Right lung (tissue), 5 donors: ENCODE results near the gene ARRB2. TPM values are rescaled to one million over a fixed set of nuclear protein-coding genes. Genes with fewer than 3 reads are reported as not detected.
"Not testable (repeated sequence)": the region's sequence is repeated elsewhere in the genome, so short reads cannot be mapped to it uniquely, and the experiment has no call there.

ENCODE experiments used
- DNase-seq, 2 donors: peaks; one replicate each; pipeline ENCODE4 v3.0.0-alpha.2; 2013
- polyA plus RNA-seq, 5 donors: library from polyadenylated mRNA; unstranded; fragments of 120-200 nt; gene quantifications; one replicate each; pipeline versions ENCODE4 v1.2.1 to v1.2.3, GENCODE V29; 2013; ENCODE audit warnings: inconsistent platforms in 1 of 5, low replicate concordance in 1 of 5; ENCODE audit not compliant: insufficient read length in 5 of 5, insufficient read depth in 1 of 5

The ARRB2 gene
- polyA plus RNA-seq, 5 donors, result 39.2 to 56.5 (median 44.9) TPM

DNA sequence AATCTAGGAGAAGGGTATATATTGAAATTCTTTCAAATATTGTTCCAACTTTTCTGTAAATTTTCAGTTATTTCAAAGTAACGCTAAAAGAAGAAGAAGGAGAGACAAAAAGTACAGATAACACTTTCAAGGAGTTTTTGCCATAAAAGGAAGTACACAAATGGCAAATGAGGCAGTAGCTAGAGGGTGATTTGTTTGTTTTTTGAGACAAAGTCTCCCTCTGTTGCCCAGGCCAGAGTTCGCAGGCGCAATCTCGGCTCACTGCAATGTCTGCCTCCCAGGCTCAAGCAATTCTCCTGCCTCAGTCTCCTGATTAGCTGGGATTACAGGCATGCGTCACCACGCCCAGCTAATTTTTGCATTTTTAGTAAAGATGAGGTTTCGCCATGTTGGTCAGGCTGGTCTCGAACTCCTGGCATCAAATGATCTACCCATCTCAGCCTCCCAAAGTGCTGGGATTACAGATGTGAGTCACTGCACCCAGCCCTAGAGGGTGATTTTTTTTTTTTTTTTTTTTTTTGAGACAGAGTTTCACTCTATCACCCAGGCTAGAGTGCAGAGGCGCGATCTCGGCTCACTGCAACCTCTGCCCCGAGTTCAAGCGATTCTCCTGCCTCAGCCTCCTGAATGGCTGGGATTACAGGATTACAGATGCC is 10.9 kb upstream of the ARRB2 start:
- not testable (repeated sequence) for DNase-seq

DNA sequence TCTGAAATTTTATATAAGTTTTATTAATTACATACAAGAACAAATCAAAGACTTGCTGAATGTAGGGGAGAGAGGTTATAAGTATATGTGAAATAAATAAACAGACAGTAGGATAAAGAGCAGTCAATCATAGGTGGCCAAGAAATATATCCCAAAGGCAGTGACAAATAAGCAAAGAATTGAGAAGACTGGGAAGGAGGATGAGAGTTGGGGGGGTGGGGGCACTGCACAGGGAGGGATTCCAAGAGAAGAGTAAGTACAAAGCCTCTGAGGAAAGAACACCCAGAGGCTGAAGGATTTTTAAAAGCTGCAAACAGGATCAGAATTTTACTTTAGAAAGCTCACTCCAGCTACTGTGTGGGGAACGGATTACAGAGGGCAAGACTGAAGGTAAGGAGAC is 9.3 kb upstream of the ARRB2 start:
- no peak for DNase-seq

DNA sequence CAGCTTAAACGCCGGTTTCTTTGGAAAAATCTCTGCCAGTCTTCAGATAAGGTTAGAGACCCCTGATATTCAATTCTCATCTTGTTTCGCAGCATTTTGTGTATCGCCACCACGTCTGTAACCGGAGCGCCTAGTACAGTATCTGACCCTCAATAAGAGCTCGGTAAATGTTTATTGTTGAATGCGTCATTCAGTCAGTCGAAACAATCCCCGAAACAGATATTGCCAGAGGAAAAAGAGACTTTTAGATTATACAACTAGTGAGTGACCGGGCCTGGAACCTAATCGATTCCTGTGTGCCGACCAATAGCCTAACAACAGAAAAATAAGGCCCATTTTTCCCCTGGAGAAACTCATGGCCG is 7.1 kb upstream of the ARRB2 start:
- no peak for DNase-seq

DNA sequence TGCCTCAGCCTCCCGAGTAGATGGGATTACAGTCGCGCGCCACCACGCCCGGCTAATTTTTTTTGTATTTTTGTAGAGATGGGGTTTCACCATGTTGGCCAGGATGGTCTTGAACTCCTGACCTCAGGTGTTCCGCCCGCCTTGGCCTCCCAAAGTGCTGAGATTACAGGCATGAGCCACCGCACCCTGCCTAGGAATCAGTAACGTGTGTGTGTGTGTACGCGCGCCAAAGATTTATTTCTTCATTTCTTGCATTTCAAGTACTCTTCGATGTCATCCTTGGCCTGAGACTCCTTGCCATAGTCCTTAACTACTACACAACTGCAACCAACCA is 5.9 kb upstream of the ARRB2 start:
- not testable (repeated sequence) for DNase-seq

DNA sequence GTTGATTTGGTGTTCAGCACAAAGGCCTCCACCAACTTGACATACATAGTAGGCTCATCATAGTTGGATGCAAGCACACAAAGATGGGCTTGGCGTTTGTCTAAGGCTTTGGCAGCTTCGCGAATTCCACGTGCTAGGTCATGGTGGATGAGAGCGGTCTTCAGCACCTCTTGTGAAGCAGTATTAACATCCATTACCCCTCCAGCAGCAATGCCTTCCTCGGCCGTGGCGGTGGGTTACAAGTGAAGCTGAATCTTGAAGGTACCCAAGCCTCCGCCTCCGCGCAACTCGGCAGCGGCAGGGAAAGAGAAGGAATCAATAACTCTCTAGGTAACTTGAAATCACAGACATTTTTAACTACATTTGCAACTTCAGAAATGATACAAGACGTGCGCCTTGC is 5.4 kb upstream of the ARRB2 start:
- no peak for DNase-seq

DNA sequence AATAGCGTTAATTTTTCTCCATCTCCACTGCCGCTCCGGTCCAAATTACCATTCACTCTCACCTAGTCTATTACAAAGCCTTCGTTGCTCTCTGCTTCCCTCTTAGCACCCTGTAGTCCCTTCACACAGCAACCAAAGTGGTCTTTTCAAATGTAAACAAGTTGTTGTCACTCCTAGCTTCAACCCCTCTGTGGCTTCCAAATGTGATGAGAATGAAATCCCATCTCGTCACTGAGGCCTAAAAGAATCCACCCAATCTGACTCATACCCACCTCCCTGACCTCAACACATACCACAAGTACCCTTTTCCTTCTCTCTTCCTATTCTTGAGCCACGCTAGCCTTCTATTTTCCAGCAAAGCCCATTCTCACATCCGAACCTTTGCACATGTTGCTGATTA is 4.3 kb upstream of the ARRB2 start:
- no peak for DNase-seq

DNA sequence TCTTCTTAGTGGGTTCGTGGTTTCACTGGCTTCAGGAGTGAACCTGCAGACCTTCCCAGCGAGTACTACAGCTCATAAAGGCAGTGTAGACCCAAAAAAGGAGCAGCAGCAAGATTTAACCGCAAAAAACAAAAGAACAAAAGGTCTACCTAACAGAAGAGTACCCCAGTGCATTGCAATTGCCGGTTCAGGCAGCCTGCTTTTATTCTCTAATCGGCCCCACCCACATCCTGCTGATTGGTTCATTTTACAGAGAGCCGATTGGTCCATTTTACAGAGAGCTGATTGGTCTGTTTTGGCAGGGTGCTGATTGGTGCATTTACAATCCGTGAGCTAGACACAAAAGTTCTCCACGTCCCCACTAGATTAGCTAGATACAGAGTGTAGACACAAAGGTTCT is 2.0 kb upstream of the ARRB2 start:
- no peak for DNase-seq

DNA sequence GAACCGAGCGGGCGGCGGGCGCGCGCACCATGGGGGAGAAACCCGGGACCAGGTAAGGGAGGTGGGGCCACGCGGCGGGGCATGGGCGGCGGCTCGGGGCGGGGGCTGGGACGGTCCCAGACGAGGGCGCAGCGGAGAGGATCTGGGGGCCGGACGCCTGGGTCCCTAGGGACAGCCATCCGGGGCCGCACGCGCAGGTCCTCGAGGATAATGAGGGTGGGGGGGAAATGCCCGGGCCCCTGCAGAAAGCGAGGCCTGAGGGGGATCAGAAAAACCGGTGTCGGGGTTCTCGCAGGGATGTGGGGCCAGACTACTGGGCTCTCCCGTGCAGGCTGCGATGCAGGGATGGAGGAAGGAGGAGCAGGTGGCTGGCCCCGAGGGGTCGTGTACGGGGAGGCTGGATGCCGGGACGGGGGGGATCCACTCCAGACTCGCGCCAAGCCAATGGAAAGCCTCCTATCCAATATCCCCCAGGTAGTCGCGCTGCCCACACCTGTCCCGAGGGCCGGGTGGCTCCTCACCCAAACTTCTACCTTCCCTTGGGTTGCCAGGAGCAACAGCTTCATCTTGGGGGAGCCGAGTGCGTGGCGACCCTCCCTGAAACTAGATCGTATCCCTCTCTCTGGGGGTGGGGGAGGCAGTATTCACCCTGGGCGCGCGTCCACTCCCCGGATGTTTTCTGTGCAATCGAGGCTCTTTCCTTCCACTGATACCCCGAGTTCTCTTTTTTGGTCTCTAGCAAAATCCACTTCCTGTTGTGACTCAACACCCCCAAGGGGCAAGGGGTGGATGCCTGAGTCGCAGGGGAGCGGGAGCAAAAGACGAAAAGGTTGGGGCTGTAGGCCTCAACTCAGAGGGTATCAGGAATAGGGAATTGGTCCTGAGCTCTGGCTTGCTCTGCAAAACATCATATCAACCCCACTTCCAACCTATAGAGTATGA is 532 bp downstream of the ARRB2 start:
- DNase-seq, result no peak

DNA sequence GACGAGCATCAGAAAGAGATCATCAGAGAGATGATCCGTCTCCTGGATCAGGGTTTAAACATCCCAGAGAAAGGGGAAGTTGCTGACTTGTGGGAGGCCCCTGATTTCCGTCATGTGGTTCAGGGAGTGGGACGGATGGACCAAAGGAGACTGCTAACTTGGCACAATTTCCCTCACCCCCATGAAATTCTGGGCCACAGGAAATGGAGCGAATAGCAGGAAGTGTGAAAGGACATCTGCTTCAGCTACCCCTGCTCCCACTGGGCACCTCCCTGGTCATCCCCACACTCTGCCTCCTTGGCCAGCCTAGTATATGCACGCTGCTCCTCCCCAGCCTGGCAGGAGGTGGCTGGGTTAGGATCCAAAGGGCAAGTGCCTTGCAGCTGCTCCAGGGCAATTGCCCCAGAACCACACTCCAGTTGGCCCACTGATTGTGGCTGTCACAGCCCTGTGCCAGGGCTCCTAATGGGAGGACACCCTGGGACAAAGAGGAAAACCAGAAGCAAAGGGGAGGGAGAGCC is 1.3 kb downstream of the ARRB2 start:
- no peak for DNase-seq

DNA sequence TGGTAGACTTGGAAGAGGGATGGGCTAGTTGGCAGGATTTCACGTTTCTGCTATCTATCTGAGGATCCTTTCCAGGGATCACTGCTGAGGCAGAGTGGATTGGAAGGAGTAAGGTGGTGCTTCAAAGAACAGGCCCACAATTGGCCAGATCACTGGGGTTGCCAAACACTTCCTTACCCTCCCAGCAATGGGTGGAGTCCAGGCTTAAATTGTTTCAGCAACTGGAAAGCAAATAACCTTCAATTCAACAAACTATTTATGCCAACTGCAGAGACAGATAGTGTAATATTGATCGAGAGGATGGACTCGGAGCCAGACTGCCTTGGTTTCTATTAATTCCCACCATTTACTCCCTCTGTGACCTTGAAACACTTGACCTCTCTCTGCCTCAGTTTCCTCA is 2.1 kb downstream of the ARRB2 start:
- DNase-seq, result no peak

DNA sequence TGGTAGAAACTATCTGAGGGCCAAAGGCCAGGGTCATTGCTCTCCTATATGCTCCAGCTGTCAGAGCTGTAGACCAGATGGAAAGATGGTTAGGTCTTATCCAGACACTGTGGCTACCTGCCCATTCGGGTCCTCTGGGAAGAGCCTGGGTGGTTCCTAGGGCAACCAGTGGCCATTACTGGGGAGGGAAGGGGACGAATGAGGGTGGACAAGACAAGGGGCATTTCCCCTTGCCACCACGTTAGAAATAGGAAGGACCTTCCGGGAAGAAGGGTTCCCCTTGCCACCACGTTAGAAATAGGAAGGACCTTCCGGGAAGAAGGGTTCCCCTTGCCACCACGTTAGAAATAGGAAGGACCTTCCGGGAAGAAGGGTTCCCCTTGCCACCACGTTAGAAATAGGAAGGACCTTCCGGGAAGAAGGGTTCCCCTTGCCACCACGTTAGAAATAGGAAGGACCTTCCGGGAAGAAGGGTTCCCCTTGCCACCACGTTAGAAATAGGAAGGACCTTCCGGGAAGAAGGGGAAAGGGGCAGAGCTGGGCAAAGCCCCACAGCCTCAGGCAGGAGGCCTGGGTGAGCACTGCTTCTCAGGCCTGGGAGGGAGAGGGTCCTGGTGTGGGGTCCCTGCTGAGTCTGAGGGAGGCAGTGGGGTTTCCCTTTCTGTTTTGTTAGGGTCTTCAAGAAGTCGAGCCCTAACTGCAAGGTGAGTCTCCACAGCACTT is 4.1 kb downstream of the ARRB2 start:
- not testable (repeated sequence) for DNase-seq

DNA sequence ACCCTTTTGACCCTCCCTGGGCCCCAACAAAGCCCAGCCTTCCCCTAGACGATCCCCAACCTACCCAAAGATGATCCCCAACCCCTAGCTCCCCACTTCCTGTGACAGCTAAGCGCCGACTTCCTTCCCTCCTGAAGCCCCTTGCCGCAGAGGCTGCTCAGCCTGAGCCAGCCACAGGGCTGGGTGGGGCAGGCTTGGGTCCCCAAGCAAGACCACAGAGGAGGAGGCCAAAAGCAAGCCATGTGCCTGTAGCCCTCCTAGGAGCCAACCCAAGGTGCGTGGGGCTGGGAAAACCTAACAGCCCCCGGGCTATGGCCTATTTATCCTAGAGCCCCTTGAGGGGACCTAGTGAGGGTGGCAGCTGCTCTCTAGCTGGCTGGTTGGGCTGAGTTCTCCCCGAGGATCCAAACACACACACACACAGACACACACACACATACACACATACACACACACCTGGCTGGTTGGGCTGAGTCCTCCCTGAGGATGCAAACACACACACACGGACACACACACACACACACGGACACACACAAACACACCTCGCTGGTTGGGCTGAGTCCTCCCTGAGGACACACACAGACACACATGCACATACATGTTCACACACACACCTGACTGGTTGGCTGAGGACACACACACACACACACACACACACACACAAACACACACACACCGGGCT is 4.8 kb downstream of the ARRB2 start:
- DNase-seq, result no peak

DNA sequence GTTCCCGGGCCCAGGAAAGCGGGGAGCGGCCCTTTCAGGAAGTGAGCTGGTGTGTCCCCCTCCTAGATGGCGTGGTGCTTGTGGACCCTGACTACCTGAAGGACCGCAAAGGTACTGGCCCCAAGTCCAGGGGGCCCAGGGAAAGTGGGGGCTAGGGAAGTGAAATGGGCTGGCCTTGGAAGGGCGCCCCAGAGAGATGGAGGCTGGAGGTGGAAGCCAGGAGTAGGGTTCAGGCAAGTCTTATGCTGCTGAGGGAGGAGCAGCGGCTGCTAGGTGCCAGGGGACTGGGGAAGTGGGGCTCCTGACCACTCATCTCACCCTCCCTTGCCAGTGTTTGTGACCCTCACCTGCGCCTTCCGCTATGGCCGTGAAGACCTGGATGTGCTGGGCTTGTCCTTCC is 5.6 kb downstream of the ARRB2 start:
- no peak for DNase-seq

DNA sequence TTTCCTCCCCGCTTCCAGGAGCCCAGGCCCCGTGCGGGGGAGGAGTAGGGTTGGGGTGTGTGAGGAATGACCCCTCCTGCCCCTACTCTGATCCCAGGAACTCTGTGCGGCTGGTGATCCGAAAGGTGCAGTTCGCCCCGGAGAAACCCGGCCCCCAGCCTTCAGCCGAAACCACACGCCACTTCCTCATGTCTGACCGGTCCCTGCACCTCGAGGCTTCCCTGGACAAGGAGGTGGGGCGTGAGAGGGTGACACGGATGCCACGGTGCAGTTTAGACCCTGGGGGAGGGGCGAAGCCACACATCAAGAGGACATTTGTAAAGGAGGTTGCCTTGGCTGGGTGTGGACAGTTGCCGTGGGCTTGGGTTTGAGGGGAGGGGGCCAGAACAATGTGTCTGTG is 7.4 kb downstream of the ARRB2 start:
- no peak for DNase-seq

DNA sequence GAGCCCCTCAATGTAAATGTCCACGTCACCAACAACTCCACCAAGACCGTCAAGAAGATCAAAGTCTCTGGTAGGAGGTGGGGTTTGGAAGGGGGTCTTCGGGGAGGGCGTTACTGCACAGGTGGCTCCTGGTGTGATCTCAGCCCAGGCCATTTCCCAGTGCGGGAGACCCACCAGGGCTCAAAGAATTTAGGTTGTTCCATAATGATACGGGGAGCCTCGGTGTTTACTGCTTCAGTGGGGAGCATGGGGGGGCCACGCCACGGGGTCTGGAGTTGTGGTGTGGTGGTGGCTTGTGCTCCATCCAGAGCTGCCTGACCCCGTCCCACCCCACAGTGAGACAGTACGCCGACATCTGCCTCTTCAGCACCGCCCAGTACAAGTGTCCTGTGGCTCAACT is 7.8 kb downstream of the ARRB2 start:
- DNase-seq, result no peak

DNA sequence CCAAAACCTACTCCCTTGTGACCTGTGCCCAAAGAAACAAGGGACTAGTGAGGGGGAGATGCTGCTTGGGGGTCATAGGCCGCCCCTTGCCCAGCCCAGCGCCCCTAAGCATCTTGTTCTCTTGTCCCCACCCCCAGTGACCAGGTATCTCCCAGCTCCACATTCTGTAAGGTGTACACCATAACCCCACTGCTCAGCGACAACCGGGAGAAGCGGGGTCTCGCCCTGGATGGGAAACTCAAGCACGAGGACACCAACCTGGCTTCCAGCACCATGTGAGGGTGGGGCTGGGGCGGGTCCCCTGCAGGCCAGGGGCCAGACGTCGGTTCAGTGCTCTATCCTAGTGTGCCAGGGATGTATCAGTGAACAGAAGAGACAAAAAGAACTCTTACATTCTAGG is 8.7 kb downstream of the ARRB2 start:
- DNase-seq, result no peak

DNA sequence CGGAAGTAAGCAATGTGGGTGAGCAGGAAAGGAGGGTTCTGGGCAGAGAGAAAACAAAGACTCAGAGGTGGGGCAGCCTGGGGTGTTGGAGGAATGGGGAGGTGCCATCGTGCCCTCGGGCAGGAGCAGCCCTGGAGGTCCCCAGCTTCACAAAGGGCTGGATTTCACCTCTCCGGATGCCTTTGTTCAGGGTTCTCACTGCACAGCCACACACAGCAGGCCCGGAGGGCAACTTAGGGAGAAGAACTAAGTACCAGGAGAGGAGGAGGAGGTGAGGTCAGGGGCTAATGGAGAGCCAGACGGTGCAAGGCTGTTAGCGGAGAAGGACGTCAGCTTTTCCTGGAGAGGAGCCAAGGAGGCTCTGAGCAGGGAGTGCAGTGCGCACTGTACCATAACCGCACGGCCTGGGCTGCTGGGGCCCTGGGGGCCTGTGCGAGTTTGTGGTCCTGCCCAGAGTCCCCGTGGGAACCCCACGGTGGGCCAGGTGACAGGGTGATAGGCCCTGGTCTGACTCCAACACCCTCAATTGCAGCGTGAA is 9.3 kb downstream of the ARRB2 start:
- no peak for DNase-seq

DNA sequence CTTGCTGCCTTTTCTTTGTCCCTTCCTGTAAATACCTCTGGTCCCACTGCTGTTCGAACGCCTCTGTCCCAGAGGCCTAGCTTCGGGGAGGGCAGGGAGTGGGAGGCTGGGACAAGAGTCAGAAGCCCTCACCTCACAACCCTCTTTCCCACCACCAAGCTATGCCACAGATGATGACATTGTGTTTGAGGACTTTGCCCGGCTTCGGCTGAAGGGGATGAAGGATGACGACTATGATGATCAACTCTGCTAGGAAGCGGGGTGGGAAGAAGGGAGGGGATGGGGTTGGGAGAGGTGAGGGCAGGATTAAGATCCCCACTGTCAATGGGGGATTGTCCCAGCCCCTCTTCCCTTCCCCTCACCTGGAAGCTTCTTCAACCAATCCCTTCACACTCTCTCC is 10.4 kb downstream of the ARRB2 start:
- no peak for DNase-seq

DNA sequence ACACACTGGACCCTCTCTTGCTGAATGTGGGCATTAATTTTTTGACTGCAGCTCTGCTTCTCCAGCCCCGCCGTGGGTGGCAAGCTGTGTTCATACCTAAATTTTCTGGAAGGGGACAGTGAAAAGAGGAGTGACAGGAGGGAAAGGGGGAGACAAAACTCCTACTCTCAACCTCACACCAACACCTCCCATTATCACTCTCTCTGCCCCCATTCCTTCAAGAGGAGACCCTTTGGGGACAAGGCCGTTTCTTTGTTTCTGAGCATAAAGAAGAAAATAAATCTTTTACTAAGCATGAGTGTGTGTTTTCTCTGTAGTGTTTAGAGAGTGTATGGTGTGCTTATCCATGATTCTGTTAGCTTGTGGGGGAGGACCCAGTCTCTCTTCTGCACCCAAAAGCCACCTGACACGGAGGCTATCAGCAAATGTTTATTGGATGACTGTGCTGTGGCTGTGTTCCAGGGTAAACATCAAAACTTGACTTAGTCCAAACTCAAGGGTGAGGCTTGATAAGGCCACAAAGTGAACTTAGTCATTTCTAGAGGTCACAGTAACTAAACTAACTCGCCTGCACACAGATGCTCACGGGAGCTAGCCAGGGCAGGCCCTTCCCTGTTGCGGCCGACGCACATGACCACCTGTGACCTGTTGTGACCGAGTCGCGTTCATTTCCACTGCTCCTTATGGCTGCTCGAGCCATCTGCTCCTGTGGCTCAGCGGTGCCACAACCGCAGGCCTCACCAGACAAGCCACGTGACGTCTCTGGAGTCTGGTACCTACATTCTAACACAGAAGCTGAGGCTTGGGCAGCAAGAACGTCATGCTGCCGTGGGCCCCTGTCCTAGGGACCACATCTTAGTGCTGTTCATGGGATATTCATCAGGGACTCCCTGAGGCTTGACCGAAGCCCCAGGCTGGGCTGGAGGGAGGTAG is 11.0 kb downstream of the ARRB2 start:
- DNase-seq, result no peak

DNA sequence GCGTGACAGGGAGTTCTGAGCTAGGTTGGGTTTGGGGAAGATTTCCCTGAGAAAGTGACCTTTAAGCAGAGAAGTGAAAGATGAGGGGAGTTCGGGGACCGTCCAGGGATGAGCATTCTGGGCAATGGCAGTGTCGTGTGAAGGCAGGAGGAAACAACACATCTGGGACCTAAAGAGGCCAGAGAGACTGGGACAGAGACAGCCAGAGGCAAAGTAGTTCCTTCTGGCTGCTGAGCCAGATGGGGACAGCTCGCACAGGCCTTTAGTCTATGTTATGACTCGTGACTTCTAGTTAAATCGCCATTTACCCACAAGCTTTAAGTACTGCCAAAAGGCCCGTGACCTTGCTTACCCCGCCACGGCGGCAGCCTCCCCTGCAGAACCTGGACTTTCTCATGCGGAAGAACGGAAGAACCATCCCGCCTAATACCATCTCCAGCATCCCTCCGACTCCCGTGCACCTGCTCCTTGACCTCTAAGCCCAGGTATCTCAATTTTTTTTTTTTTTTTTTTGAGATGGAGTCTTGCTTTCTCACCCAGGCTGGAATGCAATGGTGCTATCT is 12.3 kb downstream of the ARRB2 start:
- no peak for DNase-seq
